Smooth muscle cell of the brain vasculature (primary cell): ENCODE results near the gene SHROOM2.

ENCODE experiments used
- DNase-seq: peaks from one replicate; pipeline ENCODE4 v3.0.0-alpha.2; 2012; ENCODE audit warnings: low read depth, low spot score

Gene SHROOM2

GRCh38 chrX:9940421-9940820, 154.2 kb downstream of the SHROOM2 start:
- peak; percentile 29 for DNase-seq

GRCh38 chrX:9942086-9942485, 155.9 kb downstream of the SHROOM2 start:
- DNase-seq, result no peak

GRCh38 chrX:9943420-9943819, 157.2 kb downstream of the SHROOM2 start:
- DNase-seq, result no peak

- no peak for DNase-seq
Measured at GRCh38 chrX:9947131-9947794, 161.0 kb downstream of the SHROOM2 start.

- DNase-seq, result no peak
Measured at GRCh38 chrX:9948406-9948805, 162.2 kb downstream of the SHROOM2 start.

GRCh38 chrX:9952300-9952699, 166.1 kb downstream of the SHROOM2 start:
- no peak for DNase-seq

- DNase-seq, result no peak
Measured at GRCh38 chrX:9953396-9953795, 167.2 kb downstream of the SHROOM2 start.

GRCh38 chrX:9955506-9955905, 169.3 kb downstream of the SHROOM2 start:
- DNase-seq, result no peak

- no peak for DNase-seq
Measured at GRCh38 chrX:9957743-9958142, 171.5 kb downstream of the SHROOM2 start.

- DNase-seq, result no peak
Measured at GRCh38 chrX:9958183-9958582, 172.0 kb downstream of the SHROOM2 start.

GRCh38 chrX:9961750-9962149, 175.5 kb downstream of the SHROOM2 start:
- DNase-seq, result no peak

- DNase-seq, result no peak
Measured at GRCh38 chrX:9966775-9967408, 180.7 kb downstream of the SHROOM2 start, which contains the start of gene CLDN34. Gene CLDN34 (plus strand): TSS chrX:9967358. CDS start chrX:9967358, 0 bp downstream.

- no peak for DNase-seq
Measured at GRCh38 chrX:9977635-9978034, 191.4 kb downstream of the SHROOM2 start.

GRCh38 chrX:9980401-9980800, 194.2 kb downstream of the SHROOM2 start:
- no peak for DNase-seq

GRCh38 chrX:9980927-9981326, 194.7 kb downstream of the SHROOM2 start:
- DNase-seq, result no peak

GRCh38 chrX:9983441-9983840, 197.2 kb downstream of the SHROOM2 start:
- DNase-seq, result no peak

GRCh38 chrX:9983846-9984245, 197.6 kb downstream of the SHROOM2 start:
- no peak for DNase-seq

GRCh38 chrX:9988762-9989161, 202.5 kb downstream of the SHROOM2 start:
- no peak for DNase-seq

- no peak for DNase-seq
Measured at GRCh38 chrX:9992061-9992460, 205.8 kb downstream of the SHROOM2 start.

- no peak for DNase-seq
Measured at GRCh38 chrX:9992724-9993123, 206.5 kb downstream of the SHROOM2 start.

- peak; percentile 33 for DNase-seq
Measured at GRCh38 chrX:9995855-9996339, 209.7 kb downstream of the SHROOM2 start.

- DNase-seq, result no peak
Measured at GRCh38 chrX:9997041-9997440, 210.8 kb downstream of the SHROOM2 start.

GRCh38 chrX:9997524-9997923, 211.3 kb downstream of the SHROOM2 start:
- DNase-seq, result no peak
